ENCODE results near the gene CAVIN2.
A peak's percentile ranks its signal among the peaks of the same experiment; 100 is the strongest.

CAVIN2 gene, protein sequence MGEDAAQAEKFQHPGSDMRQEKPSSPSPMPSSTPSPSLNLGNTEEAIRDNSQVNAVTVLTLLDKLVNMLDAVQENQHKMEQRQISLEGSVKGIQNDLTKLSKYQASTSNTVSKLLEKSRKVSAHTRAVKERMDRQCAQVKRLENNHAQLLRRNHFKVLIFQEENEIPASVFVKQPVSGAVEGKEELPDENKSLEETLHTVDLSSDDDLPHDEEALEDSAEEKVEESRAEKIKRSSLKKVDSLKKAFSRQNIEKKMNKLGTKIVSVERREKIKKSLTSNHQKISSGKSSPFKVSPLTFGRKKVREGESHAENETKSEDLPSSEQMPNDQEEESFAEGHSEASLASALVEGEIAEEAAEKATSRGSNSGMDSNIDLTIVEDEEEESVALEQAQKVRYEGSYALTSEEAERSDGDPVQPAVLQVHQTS

GRCh38 chr2:191846515-191847476, at the start of gene CAVIN2:
CAVIN2 (minus strand) TSS chr2:191847088; CDS start chr2:191846925, 163 bp downstream.
- DNase-seq: peak; percentile 62

GRCh38 chr2:191895743-191896142, 48.9 kb upstream of the CAVIN2 start:
- no peak for DNase-seq

GRCh38 chr2:191895195-191895594, 48.3 kb upstream of the CAVIN2 start:
- DNase-seq: no peak

DNA sequence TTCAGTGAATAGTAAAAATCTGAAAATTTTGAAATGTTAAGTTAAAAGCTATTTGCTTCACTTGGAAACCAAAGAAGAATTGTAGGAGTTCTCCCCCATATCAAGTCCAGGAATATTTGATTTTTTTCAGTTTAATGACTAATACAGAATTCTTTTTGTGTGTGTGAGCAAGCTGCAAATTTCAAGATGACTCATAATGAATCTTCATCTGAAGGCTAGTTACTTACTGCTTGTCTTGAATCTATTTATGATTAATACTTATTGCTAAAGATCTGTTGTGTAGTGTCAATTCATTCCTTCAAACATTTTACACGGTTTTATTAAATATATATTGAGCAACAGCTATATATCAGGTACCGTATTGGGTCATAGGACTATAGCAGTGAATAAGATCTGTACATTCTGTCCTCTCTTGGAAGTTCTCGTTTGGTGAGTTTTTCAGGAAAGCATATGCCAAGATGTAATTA, 47.8 kb upstream of the CAVIN2 start:
- peak; percentile 29 for DNase-seq

- DNase-seq: peak; percentile 12
Observed at GRCh38 chr2:191892391-191892790, 45.5 kb upstream of the CAVIN2 start.

DNA sequence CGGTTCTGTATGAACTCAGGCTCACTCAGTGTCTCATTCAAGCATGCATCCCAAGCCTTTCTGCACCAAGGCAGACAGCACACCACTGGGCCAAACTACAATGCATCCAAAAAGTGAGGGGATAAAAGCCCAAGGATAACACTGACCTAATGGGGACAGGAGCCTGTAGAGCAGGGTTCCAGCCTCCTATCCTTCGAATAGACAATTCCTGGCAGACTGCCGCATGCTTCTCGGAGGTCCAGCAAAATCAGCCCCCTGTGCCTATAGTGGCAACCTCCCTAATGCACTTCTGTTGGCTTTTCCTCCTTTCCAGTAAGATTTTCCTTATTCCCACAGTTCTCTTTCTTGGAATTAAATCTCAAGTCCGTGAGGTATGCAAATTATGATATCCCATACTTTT, 44.8 kb upstream of the CAVIN2 start:
- DNase-seq: no peak

- peak; percentile 67 for DNase-seq
Observed at GRCh38 chr2:191889931-191890330, 43.0 kb upstream of the CAVIN2 start.

GRCh38 chr2:191888400-191889166, 41.7 kb upstream of the CAVIN2 start:
- DNase-seq: no peak

DNA sequence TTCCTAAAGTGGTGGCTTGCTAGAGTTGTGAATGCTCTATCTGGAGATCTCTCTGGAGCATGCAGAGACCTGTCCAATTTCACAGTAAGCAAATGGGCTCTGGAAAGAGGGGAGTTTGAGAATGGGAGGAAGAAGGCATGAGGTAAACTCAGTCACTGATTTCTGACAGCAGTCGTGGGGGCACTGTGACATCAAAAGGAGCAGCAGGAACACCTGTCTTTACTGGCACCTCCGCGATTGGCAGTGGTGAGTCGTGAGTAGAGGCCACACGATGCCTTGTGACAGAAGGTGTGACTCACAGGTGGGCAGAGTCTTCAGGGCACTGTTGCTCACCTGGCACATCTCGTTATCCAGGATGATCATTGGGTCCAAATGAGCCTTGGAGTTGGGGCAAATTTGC, 38.8 kb upstream of the CAVIN2 start:
- no peak for DNase-seq

DNA sequence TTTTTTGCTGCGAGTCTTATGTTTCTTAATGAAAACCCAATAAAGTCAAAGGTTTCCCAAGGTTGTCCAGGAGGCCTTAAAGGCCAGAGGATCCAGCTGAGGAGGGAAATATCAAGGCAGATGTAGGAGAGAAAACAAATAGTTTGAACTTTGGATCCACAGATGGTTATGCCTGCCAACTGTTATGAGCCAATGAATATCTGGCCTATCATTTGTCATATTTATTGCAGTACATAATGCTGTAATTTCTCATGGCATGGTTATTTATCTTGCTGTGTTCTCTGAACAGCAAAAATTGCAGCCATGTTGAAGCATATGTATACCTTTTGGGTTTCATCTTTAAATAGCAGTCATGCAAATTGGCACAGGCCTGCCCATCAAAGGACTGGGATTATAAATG, 38.2 kb upstream of the CAVIN2 start:
- no peak for DNase-seq

DNA sequence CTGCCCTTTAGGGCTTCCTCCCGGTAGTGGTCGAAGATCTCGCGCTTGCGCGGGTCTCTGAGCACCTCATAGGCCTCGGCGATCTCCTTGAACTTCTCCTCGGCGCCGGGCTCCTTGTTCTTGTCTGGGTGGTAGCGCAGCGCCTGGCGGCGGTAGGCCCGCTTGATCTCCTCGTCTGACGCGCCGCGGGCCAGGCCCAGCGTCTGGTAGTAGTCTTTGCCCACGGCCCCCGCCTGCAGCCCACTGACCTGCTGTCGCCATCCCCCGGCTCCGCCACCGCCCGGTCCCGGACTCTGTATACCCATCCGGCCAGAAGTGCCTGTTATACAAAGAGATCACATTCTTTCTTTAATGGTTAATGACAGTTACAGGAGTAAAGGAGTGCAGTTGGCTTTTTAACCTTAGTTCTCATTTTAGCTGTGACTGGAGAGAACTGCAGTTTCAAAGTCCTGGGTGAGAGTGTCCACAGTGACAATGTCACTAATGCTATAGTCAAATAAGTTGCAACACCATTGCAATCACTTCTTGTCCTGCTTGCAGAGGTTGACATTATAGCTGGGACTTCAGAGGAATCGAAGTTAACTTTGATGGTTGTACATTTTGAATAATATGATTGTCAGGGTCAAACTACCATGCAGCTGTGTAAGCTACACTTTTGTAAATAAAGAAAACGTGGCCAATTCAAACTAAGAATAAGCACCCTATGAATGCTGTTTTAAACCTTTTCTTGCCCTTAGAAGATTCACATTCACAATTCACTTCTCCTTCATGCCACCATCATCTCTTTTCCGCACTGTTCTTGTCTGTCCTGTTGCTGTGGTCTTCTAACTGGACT, 35.3 kb upstream of the CAVIN2 start:
- DNase-seq: no peak

DNA sequence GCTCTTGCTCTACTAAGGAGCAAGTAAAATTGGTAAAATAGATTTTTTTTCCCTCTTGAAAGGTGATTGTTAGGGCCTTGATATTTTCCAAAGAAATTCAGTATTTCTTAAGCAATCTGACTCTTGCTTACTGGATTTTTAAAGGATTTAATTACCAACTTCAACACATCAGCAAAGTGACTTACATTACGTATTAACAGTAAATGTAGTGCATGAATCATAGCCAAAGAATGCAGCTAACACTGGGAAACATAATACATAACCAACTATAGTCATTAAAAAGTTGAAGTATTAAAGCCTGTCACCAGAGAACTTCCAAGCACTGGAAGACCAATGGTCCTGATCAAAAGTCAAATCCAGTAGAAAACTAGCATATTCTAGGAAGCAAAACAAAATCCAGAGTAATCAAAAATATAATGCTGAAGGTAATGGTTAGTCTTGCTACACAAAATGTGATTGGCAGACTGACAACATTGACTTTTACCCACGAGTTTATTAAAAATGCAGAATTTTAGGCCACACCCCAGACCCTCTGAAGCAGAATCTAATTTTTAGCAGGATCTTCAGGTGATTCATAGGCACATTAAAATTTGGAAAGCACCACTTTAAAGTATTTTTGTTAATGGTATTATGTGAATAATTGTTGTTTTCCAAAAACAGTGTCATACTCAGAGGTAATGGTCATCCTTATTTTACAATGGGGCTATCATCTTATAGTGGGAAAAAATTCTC, 31.8 kb upstream of the CAVIN2 start:
- no peak for DNase-seq

GRCh38 chr2:191877875-191878274, 31.0 kb upstream of the CAVIN2 start:
- DNase-seq: no peak

- no peak for DNase-seq
Observed at GRCh38 chr2:191875859-191876258, 29.0 kb upstream of the CAVIN2 start.

DNA sequence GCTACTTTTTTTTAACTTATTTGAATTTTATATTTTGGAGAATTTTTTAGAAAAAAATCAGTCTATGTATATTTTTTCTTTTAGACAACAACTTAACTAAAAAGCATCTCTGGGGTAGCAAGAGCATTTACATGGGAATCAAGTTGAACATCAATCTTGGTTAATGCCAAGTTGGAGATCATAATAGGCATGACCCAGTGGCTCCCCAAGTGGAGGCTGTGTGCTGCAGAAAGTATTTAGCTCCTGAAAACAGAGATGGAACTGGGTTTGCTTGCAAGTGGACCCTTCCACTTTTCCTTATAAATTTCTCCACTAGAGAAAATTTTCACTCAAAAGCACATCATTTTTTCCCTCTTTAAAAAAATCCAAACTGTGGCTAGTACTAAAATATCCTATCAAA, 23.9 kb upstream of the CAVIN2 start:
- DNase-seq: no peak

- DNase-seq: no peak
Observed at GRCh38 chr2:191869781-191870180, 22.9 kb upstream of the CAVIN2 start.

- DNase-seq: no peak
Observed at GRCh38 chr2:191869178-191869577, 22.3 kb upstream of the CAVIN2 start.

- DNase-seq: no peak
Observed at GRCh38 chr2:191867507-191867847, 20.6 kb upstream of the CAVIN2 start.

- peak; percentile 83 for DNase-seq
Observed at GRCh38 chr2:191866675-191867506, 20.0 kb upstream of the CAVIN2 start.

DNA sequence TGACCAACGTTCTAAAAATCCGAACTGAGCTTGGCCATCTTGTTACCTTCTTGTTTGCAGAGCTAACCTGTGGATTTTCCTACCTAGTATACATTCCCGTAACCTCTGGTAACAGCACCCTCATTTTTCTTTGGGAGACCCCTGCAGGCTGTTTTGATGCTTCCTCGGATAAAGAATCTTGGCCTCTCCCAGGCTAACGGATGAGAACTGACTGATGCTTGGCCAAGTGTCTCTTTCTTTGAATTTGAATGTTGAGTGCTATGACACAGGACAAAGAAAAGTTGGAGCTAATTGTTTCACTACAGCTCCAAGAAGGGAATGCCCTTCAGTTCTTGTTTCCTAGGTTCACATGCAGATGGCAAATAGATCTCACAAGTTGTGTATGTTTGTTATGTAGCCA, 19.3 kb upstream of the CAVIN2 start:
- no peak for DNase-seq
